ENCODE data around the gene NXPE1.
A peak's percentile ranks its signal among the peaks of the same experiment; 100 is the strongest.
"Not testable (repeated sequence)": the region's sequence is repeated elsewhere in the genome, so short reads cannot be mapped to it uniquely, and the experiment has no call there.

Gene NXPE1

GRCh38 chr11:114603151-114603550 lies 43.5 kb upstream of the NXPE1 start:
- H3K27ac ChIP-seq (ENCODE audit: low read depth, low read length); H3K9ac ChIP-seq (ENCODE audit: low read length in 5 of 5); H3K4me3 ChIP-seq (ENCODE audit: low read depth in 1 of 5, low read length in 5 of 5): not testable (repeated sequence)

GRCh38 chr11:114598461-114598860 lies 38.8 kb upstream of the NXPE1 start:
- H3K9me3 ChIP-seq (ENCODE audit: control insufficient read depth in 5 of 5, low read length in 5 of 5), result no peaks in the 10 kb centered on the region
- H3K27ac ChIP-seq (ENCODE audit: low read depth, low read length), result no peak overlapping the region
- H3K27me3 ChIP-seq (ENCODE audit: control insufficient read depth in 5 of 5, insufficient read depth in 4 of 5, low read length in 5 of 5), result no peaks in the 10 kb centered on the region
- no peaks in the 10 kb centered on the region for H3K36me3 ChIP-seq (ENCODE audit: control insufficient read depth in 5 of 5, insufficient read depth in 5 of 5, low read length in 5 of 5)
- no peak overlapping the region for H3K9ac ChIP-seq (ENCODE audit: low read length in 5 of 5)
- H3K4me1 ChIP-seq (ENCODE audit: control insufficient read depth in 5 of 5, insufficient read depth in 5 of 5, low read length in 5 of 5), result no peaks in the 10 kb centered on the region
- no peak overlapping the region for H3K4me3 ChIP-seq (ENCODE audit: low read depth in 1 of 5, low read length in 5 of 5)

More at GRCh38 chr11:114603151-114603550, 43.5 kb upstream of the NXPE1 start:
- not testable (repeated sequence) for H3K36me3 ChIP-seq (ENCODE audit: control insufficient read depth in 5 of 5, insufficient read depth in 5 of 5, low read length in 5 of 5); H3K4me1 ChIP-seq (ENCODE audit: control insufficient read depth in 5 of 5, insufficient read depth in 5 of 5, low read length in 5 of 5); H3K9me3 ChIP-seq (ENCODE audit: control insufficient read depth in 5 of 5, low read length in 5 of 5); H3K27me3 ChIP-seq (ENCODE audit: control insufficient read depth in 5 of 5, insufficient read depth in 4 of 5, low read length in 5 of 5)

GRCh38 chr11:114596175-114596919 lies 36.7 kb upstream of the NXPE1 start:
- no peak overlapping the region for H3K27ac ChIP-seq (ENCODE audit: low read depth, low read length)
- no peak overlapping the region for H3K9ac ChIP-seq (ENCODE audit: low read length in 5 of 5)
- no peaks in the 10 kb centered on the region for H3K4me1 ChIP-seq (ENCODE audit: control insufficient read depth in 5 of 5, insufficient read depth in 5 of 5, low read length in 5 of 5)
- no peak overlapping the region for H3K4me3 ChIP-seq (ENCODE audit: low read depth in 1 of 5, low read length in 5 of 5)
- H3K27me3 ChIP-seq (ENCODE audit: control insufficient read depth in 5 of 5, insufficient read depth in 4 of 5, low read length in 5 of 5), result no peaks in the 10 kb centered on the region
- H3K9me3 ChIP-seq (ENCODE audit: control insufficient read depth in 5 of 5, low read length in 5 of 5), result no peaks in the 10 kb centered on the region
- no peaks in the 10 kb centered on the region for H3K36me3 ChIP-seq (ENCODE audit: control insufficient read depth in 5 of 5, insufficient read depth in 5 of 5, low read length in 5 of 5)

GRCh38 chr11:114595571-114595970 lies 35.9 kb upstream of the NXPE1 start, which contains the start of gene NXPE4:
TSS of gene NXPE4 (minus strand) at chr11:114595786. CDS start at chr11:114594759, 1,027 bp downstream.
- no peaks in the 10 kb centered on the region for H3K4me1 ChIP-seq (ENCODE audit: control insufficient read depth in 5 of 5, insufficient read depth in 5 of 5, low read length in 5 of 5)
- H3K27me3 ChIP-seq (ENCODE audit: control insufficient read depth in 5 of 5, insufficient read depth in 4 of 5, low read length in 5 of 5), result no peaks in the 10 kb centered on the region

GRCh38 chr11:114594703-114595102 lies 35.0 kb upstream of the NXPE1 start:
- H3K36me3 ChIP-seq (ENCODE audit: control insufficient read depth in 5 of 5, insufficient read depth in 5 of 5, low read length in 5 of 5), result no peaks in the 10 kb centered on the region
- no peak overlapping the region for H3K27ac ChIP-seq (ENCODE audit: low read depth, low read length)
- no peaks in the 10 kb centered on the region for H3K4me1 ChIP-seq (ENCODE audit: control insufficient read depth in 5 of 5, insufficient read depth in 5 of 5, low read length in 5 of 5)
- H3K9ac ChIP-seq (ENCODE audit: low read length in 5 of 5), result no peak overlapping the region
- no peak overlapping the region for H3K4me3 ChIP-seq (ENCODE audit: low read depth in 1 of 5, low read length in 5 of 5)
- H3K27me3 ChIP-seq (ENCODE audit: control insufficient read depth in 5 of 5, insufficient read depth in 4 of 5, low read length in 5 of 5), result no peaks in the 10 kb centered on the region
- H3K9me3 ChIP-seq (ENCODE audit: control insufficient read depth in 5 of 5, low read length in 5 of 5), result no peaks in the 10 kb centered on the region

More at GRCh38 chr11:114595571-114595970, 35.9 kb upstream of the NXPE1 start, which contains the start of gene NXPE4:
- no peaks in the 10 kb centered on the region for H3K9me3 ChIP-seq (ENCODE audit: control insufficient read depth in 5 of 5, low read length in 5 of 5)
- no peak within 1 kb of the TSS for H3K27ac ChIP-seq (ENCODE audit: low read depth, low read length)
- H3K4me3 ChIP-seq (ENCODE audit: low read depth in 1 of 5, low read length in 5 of 5), result no peak within 1 kb of the TSS
- no peak within 1 kb of the TSS for H3K9ac ChIP-seq (ENCODE audit: low read length in 5 of 5)
- no peaks in the 10 kb centered on the region for H3K36me3 ChIP-seq (ENCODE audit: control insufficient read depth in 5 of 5, insufficient read depth in 5 of 5, low read length in 5 of 5)

- Histone ChIP-seq H3K27me3 (ENCODE audit: control insufficient read depth in 5 of 5, insufficient read depth in 4 of 5, low read length in 5 of 5) (no peaks in the 10 kb centered on the region), H3K4me3 (ENCODE audit: low read depth in 1 of 5, low read length in 5 of 5) (peak overlapping the region in 2 of 5 donors; percentile 9 to 34), H3K36me3 (ENCODE audit: control insufficient read depth in 5 of 5, insufficient read depth in 5 of 5, low read length in 5 of 5) (no peaks in the 10 kb centered on the region), H3K27ac (ENCODE audit: low read depth, low read length) (no peak overlapping the region), H3K9ac (ENCODE audit: low read length in 5 of 5) (no peak overlapping the region), H3K9me3 (ENCODE audit: control insufficient read depth in 5 of 5, low read length in 5 of 5) (peaks cover 18 to 45% (median 36%) of the 10 kb centered on the region in 5 donors), H3K4me1 (ENCODE audit: control insufficient read depth in 5 of 5, insufficient read depth in 5 of 5, low read length in 5 of 5) (no peaks in the 10 kb centered on the region)
Measured at GRCh38 chr11:114587398-114587953, 27.8 kb upstream of the NXPE1 start.

GRCh38 chr11:114586797-114587196 lies 27.1 kb upstream of the NXPE1 start:
- no peaks in the 10 kb centered on the region for H3K4me1 ChIP-seq (ENCODE audit: control insufficient read depth in 5 of 5, insufficient read depth in 5 of 5, low read length in 5 of 5)

DNA sequence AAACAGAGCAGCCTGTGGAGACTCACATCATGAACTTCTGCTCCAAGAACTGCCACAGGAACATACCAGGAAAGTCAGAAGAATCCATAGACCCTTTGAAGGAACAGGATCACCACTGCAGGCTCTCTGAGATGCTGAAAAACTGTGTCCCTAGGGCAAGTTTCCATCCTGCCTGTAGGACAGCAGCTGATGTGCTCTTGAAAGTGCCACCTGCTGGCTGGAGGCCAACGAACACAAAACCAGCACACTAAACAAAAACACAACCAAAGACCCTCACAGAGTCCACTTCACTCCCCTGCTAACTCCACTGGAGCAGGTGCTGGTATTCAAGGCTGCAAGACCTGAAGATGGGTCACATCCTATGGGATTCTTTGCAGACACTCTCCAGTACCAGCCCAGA lies 12.0 kb upstream of the NXPE1 start:
- H3K9me3 ChIP-seq (ENCODE audit: control insufficient read depth in 5 of 5, low read length in 5 of 5), result peaks cover 0 to 3% (median 0%) of the 10 kb centered on the region in 5 donors

More at GRCh38 chr11:114586797-114587196, 27.1 kb upstream of the NXPE1 start:
- Histone ChIP-seq H3K27ac (ENCODE audit: low read depth, low read length) (no peak overlapping the region), H3K9me3 (ENCODE audit: control insufficient read depth in 5 of 5, low read length in 5 of 5) (peaks cover 18 to 48% (median 36%) of the 10 kb centered on the region in 5 donors), H3K27me3 (ENCODE audit: control insufficient read depth in 5 of 5, insufficient read depth in 4 of 5, low read length in 5 of 5) (no peaks in the 10 kb centered on the region), H3K4me3 (ENCODE audit: low read depth in 1 of 5, low read length in 5 of 5) (peak overlapping the region in 3 of 5 donors; percentile 1 to 35 (median 30)), H3K36me3 (ENCODE audit: control insufficient read depth in 5 of 5, insufficient read depth in 5 of 5, low read length in 5 of 5) (no peaks in the 10 kb centered on the region), H3K9ac (ENCODE audit: low read length in 5 of 5) (no peak overlapping the region)

GRCh38 chr11:114569801-114570200 lies 10.1 kb upstream of the NXPE1 start:
- Histone ChIP-seq H3K36me3 (ENCODE audit: control insufficient read depth in 5 of 5, insufficient read depth in 5 of 5, low read length in 5 of 5) (no peaks in the 10 kb centered on the region), H3K9me3 (ENCODE audit: control insufficient read depth in 5 of 5, low read length in 5 of 5) (no peaks in the 10 kb centered on the region), H3K27ac (ENCODE audit: low read depth, low read length) (no peak overlapping the region), H3K27me3 (ENCODE audit: control insufficient read depth in 5 of 5, insufficient read depth in 4 of 5, low read length in 5 of 5) (no peaks in the 10 kb centered on the region), H3K4me1 (ENCODE audit: control insufficient read depth in 5 of 5, insufficient read depth in 5 of 5, low read length in 5 of 5) (no peaks in the 10 kb centered on the region), H3K4me3 (ENCODE audit: low read depth in 1 of 5, low read length in 5 of 5) (no peak overlapping the region), H3K9ac (ENCODE audit: low read length in 5 of 5) (no peak overlapping the region)

More for the DNA sequence above, 12.0 kb upstream of the NXPE1 start:
- Histone ChIP-seq H3K27ac (ENCODE audit: low read depth, low read length) (no peak overlapping the region), H3K9ac (ENCODE audit: low read length in 5 of 5) (no peak overlapping the region), H3K4me1 (ENCODE audit: control insufficient read depth in 5 of 5, insufficient read depth in 5 of 5, low read length in 5 of 5) (no peaks in the 10 kb centered on the region), H3K4me3 (ENCODE audit: low read depth in 1 of 5, low read length in 5 of 5) (no peak overlapping the region), H3K36me3 (ENCODE audit: control insufficient read depth in 5 of 5, insufficient read depth in 5 of 5, low read length in 5 of 5) (no peaks in the 10 kb centered on the region), H3K27me3 (ENCODE audit: control insufficient read depth in 5 of 5, insufficient read depth in 4 of 5, low read length in 5 of 5) (no peaks in the 10 kb centered on the region)

DNA sequence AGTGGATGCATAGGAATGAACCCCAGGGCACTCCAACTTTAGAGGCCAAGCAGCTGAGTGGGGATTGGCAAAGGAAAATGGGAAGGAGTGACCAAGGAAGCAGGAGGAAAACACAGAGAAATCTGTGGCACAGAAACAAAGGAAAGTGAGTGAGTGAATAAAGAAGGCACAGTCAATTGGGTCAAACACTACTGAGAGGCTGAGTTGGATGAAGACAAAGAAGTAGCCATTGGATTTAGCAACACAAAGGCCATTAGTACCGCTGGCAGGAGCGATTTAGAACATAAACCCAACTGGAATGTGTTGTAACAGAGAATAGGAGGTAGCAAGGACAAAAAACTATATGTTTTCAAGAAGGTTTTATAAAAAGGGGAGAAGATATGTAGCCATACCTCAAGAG lies 6.6 kb upstream of the NXPE1 start:
- Histone ChIP-seq H3K4me1 (ENCODE audit: control insufficient read depth in 5 of 5, insufficient read depth in 5 of 5, low read length in 5 of 5) (peaks cover 0 to under 1% (median 0%) of the 10 kb centered on the region in 5 donors), H3K4me3 (ENCODE audit: low read depth in 1 of 5, low read length in 5 of 5) (no peak overlapping the region), H3K9ac (ENCODE audit: low read length in 5 of 5) (no peak overlapping the region), H3K36me3 (ENCODE audit: control insufficient read depth in 5 of 5, insufficient read depth in 5 of 5, low read length in 5 of 5) (no peaks in the 10 kb centered on the region), H3K27me3 (ENCODE audit: control insufficient read depth in 5 of 5, insufficient read depth in 4 of 5, low read length in 5 of 5) (no peaks in the 10 kb centered on the region), H3K27ac (ENCODE audit: low read depth, low read length) (no peak overlapping the region), H3K9me3 (ENCODE audit: control insufficient read depth in 5 of 5, low read length in 5 of 5) (peaks cover 0 to 2% (median 0%) of the 10 kb centered on the region in 5 donors)

All from subcutaneous abdominal adipose tissue (tissue), 5 donors.